HG02852 (cell line): ENCODE measurements around the gene PRDM8.

Source experiments
- ATAC-seq: cut with Tn5 transposase; IDR thresholded peaks from one replicate; pipeline ENCODE4 v1.9.1; 2021; ENCODE audit warnings: mild to moderate bottlenecking, moderate library complexity; ENCODE audit not compliant: unreplicated experiment

PRDM8 gene

GRCh38 chr4:80199947-80200346 lies 2.6 kb downstream of the PRDM8 start:
- no peak for ATAC-seq

- ATAC-seq = peak; percentile 29
These were observed 4.2 kb downstream of the PRDM8 start for GRCh38 chr4:80201252-80202151.

GRCh38 chr4:80202190-80202711 lies 4.9 kb downstream of the PRDM8 start:
- peak; percentile 75 for ATAC-seq

- peak; percentile 43 for ATAC-seq
These were observed 5.6 kb downstream of the PRDM8 start for GRCh38 chr4:80202741-80203553.

- no peak for ATAC-seq
These were observed 7.2 kb downstream of the PRDM8 start for GRCh38 chr4:80204433-80205011.

GRCh38 chr4:80206111-80206510 lies 8.8 kb downstream of the PRDM8 start:
- ATAC-seq = no peak

GRCh38 chr4:80206521-80207171 lies 9.3 kb downstream of the PRDM8 start:
- no peak for ATAC-seq

- ATAC-seq = no peak
These were observed 9.9 kb downstream of the PRDM8 start for GRCh38 chr4:80207172-80207583.

- ATAC-seq = no peak
These were observed 10.4 kb downstream of the PRDM8 start for GRCh38 chr4:80207664-80208063.

GRCh38 chr4:80208610-80209339 lies 11.5 kb downstream of the PRDM8 start:
- no peak for ATAC-seq

GRCh38 chr4:80209340-80209701 lies 12.0 kb downstream of the PRDM8 start:
- ATAC-seq = no peak

- ATAC-seq = no peak
These were observed 13.2 kb downstream of the PRDM8 start for GRCh38 chr4:80210549-80210948.

- ATAC-seq = no peak
These were observed 16.0 kb downstream of the PRDM8 start for GRCh38 chr4:80213117-80213815.

- ATAC-seq = no peak
These were observed 18.2 kb downstream of the PRDM8 start for GRCh38 chr4:80215449-80216052.

GRCh38 chr4:80216100-80216761 lies 18.9 kb downstream of the PRDM8 start:
- ATAC-seq = no peak

GRCh38 chr4:80219301-80220025 lies 22.2 kb downstream of the PRDM8 start:
- ATAC-seq = no peak

GRCh38 chr4:80220711-80221110 lies 23.4 kb downstream of the PRDM8 start:
- ATAC-seq = no peak

- no peak for ATAC-seq
These were observed 23.9 kb downstream of the PRDM8 start for GRCh38 chr4:80221161-80221560.
